Suprapubic skin (tissue), 4 donors: ENCODE results near the gene PIK3CG. TPM values are rescaled to one million over a fixed set of nuclear protein-coding genes. Genes with fewer than 3 reads are reported as not detected.

Experiments
- DNase-seq, 2 donors: peaks; one replicate each; pipeline ENCODE4 v3.0.0-alpha.2; 2019; ENCODE audit warnings: low spot score in 2 of 2
- H3K27ac ChIP-seq: fragments of 200-600 bp; sonication (generic); one replicate; pipeline ENCODE4 v1.5.1; 2019
- H3K27me3 ChIP-seq: fragments of 200-600 bp; sonication (generic); one replicate; pipeline ENCODE4 v1.5.1; 2019
- H3K36me3 ChIP-seq: fragments of 200-600 bp; sonication (generic); one replicate; pipeline ENCODE4 v1.5.1; 2019
- H3K4me1 ChIP-seq: fragments of 200-600 bp; sonication (generic); one replicate; pipeline ENCODE4 v1.5.1; 2019
- H3K4me3 ChIP-seq: fragments of 200-600 bp; sonication (generic); one replicate; pipeline ENCODE4 v1.5.1; 2019; ENCODE audit warnings: mild to moderate bottlenecking
- H3K9me3 ChIP-seq: fragments of 200-600 bp; sonication (generic); one replicate; pipeline ENCODE4 v1.5.1; 2019
- CTCF ChIP-seq, 2 donors: fragments of 200-600 bp in 1 of 2; fragments of 450-650 bp in 1 of 2; sonication (generic) in 1 of 2; IDR thresholded peaks; one replicate each; pipeline ENCODE4 v1.5.1; 2016 to 2019; ENCODE audit warnings: antibody characterized with exemption in 2 of 2, mild to moderate bottlenecking in 1 of 2, moderate library complexity in 1 of 2
- EP300 ChIP-seq: sonication (generic); formaldehyde crosslinking; IDR thresholded peaks from one replicate; pipeline ENCODE4 v1.6.1; 2017; ENCODE audit warnings: antibody characterized with exemption
- POLR2A ChIP-seq, 2 donors: fragments of 450-650 bp; IDR thresholded peaks; one replicate each; pipeline ENCODE4 v1.6.1; 2017; ENCODE audit warnings: antibody characterized with exemption in 2 of 2, mild to moderate bottlenecking in 2 of 2, moderate library complexity in 2 of 2
- POLR2AphosphoS5 ChIP-seq, 3 donors: sonication (generic); formaldehyde crosslinking; IDR thresholded peaks; one replicate each; pipeline ENCODE4 v1.6.1; 2017; ENCODE audit warnings: antibody characterized with exemption in 3 of 3
- WGBS: methylation state at CpG from one replicate; pipeline ENCODE4 v1.1.5; 2018; 5-methylcytosine and 5-hydroxymethylcytosine counted together
- total RNA-seq, 4 donors: library from RNA; depleted of rRNA; stranded (reverse); fragments of >200 nt; gene quantifications; one replicate each; pipeline ENCODE4 v1.1.0, GENCODE V29; 2016

The PIK3CG gene
- total RNA-seq, 4 donors from 2014 or later = 1.3 to 6.2 (median 2.3) TPM

- WGBS = 77% methylated on average over 6 of the region's 6 CpGs
- DNase-seq = no peak
Measured at GRCh38 chr7:106871793-106872571, 6.9 kb downstream of the PIK3CG start.

DNA sequence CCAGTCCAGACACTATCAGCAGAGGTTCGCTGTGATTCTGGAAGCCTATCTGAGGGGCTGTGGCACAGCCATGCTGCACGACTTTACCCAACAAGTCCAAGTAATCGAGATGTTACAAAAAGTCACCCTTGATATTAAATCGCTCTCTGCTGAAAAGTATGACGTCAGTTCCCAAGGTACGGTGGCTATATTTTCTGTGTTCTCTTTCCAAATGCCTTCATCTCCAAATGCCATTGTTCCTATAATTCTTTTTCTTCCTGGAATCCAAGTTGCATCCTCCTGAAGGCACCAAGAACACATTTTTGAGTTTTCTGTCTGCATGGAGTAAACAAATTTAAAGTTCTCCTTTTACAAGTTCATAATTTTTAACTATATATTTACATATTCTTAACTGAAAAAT is 7.7 kb downstream of the PIK3CG start:
- Histone ChIP-seq H3K9me3 (no peaks in the 10 kb centered on the region), H3K36me3 (no peaks in the 10 kb centered on the region), H3K4me1 (no peaks in the 10 kb centered on the region), H3K27me3 (no peaks in the 10 kb centered on the region), H3K27ac (no peak overlapping the region), H3K4me3 (no peak overlapping the region)
- 87% methylated on average over 6 of the region's 6 CpGs for WGBS
- no peak for DNase-seq
- TF ChIP-seq POLR2A (IDR thresholded peaks at IDR 0.05) (no peak), POLR2AphosphoS5 (IDR thresholded peaks at IDR 0.05) (no peak), EP300 (no peak), CTCF (IDR thresholded peaks at IDR 0.05) (no peak)

More at GRCh38 chr7:106871793-106872571, 6.9 kb downstream of the PIK3CG start:
- Histone ChIP-seq H3K4me1 (no peaks in the 10 kb centered on the region), H3K4me3 (no peak overlapping the region), H3K9me3 (no peaks in the 10 kb centered on the region), H3K27ac (no peak overlapping the region), H3K27me3 (no peaks in the 10 kb centered on the region), H3K36me3 (no peaks in the 10 kb centered on the region)
- TF ChIP-seq CTCF (IDR thresholded peaks at IDR 0.05) (no peak), EP300 (no peak)

- no peak overlapping the region for H3K27ac ChIP-seq
- TF ChIP-seq CTCF (IDR thresholded peaks at IDR 0.05) (no peak), POLR2A (IDR thresholded peaks at IDR 0.05) (no peak), EP300 (no peak), POLR2AphosphoS5 (IDR thresholded peaks at IDR 0.05) (no peak)
- H3K4me3 ChIP-seq = no peak overlapping the region
- no peaks in the 10 kb centered on the region for H3K4me1 ChIP-seq
- no peaks in the 10 kb centered on the region for H3K27me3 ChIP-seq
- no peak for DNase-seq
- H3K9me3 ChIP-seq = no peaks in the 10 kb centered on the region
- no peaks in the 10 kb centered on the region for H3K36me3 ChIP-seq
Measured at GRCh38 chr7:106874076-106874475, 9.0 kb downstream of the PIK3CG start.

DNA sequence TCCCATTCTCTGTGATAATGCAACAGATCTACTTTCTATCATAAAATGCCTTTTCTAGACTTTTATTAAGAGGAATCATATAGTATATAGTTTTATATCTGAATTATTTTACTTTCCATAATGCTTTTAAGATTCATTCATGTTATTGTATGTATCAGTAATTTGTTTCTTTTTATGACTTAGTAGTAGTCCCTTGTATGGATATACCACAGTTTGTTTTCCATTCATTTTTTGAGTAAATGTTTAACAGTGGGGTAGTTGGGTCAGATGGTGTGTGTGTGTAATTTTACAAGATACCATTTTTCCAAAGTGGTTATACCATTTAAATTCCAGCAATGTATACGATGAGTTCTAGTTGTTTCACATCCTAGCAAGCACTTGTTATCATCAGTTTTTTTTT is 10.4 kb downstream of the PIK3CG start:
- H3K4me3 ChIP-seq = no peak overlapping the region
- no peak overlapping the region for H3K27ac ChIP-seq
- H3K36me3 ChIP-seq = no peaks in the 10 kb centered on the region
- no peak for DNase-seq
- no peaks in the 10 kb centered on the region for H3K9me3 ChIP-seq
- no peaks in the 10 kb centered on the region for H3K4me1 ChIP-seq
- no peaks in the 10 kb centered on the region for H3K27me3 ChIP-seq
- TF ChIP-seq EP300 (no peak), CTCF (IDR thresholded peaks at IDR 0.05) (no peak)
- WGBS = 97% methylated on average over 1 of the region's 1 CpG

- TF ChIP-seq POLR2AphosphoS5 (IDR thresholded peaks at IDR 0.05) (no peak), POLR2A (IDR thresholded peaks at IDR 0.05) (no peak), EP300 (no peak), CTCF (IDR thresholded peaks at IDR 0.05) (no peak)
- H3K4me1 ChIP-seq = no peaks in the 10 kb centered on the region
- H3K9me3 ChIP-seq = no peaks in the 10 kb centered on the region
Measured at GRCh38 chr7:106878748-106879439, 13.8 kb downstream of the PIK3CG start.

More at GRCh38 chr7:106878748-106879439, 13.8 kb downstream of the PIK3CG start:
- Histone ChIP-seq H3K27me3 (no peaks in the 10 kb centered on the region), H3K27ac (no peak overlapping the region), H3K4me3 (no peak overlapping the region), H3K36me3 (no peaks in the 10 kb centered on the region)
- WGBS = 84% methylated on average over 4 of the region's 4 CpGs
- no peak for DNase-seq
